Endothelial cell of umbilical vein (primary cell): ENCODE results near the gene LARGE1. TPM values are rescaled to one million over a fixed set of nuclear protein-coding genes. Genes with fewer than 3 reads are reported as not detected.

Experiments used
- BruUV-seq: library from RNA; stranded (reverse); fragments of 400-500 nt; replicated peaks from 2 replicates; lab custom pipeline; 2021; lab: Mats Ljungman, UMichigan
- CTCF ChIA-PET: fragments of 300-600, 350-600 bp; sonication (Branson Sonifier 250); formaldehyde crosslinking; loops from one replicate; lab custom pipeline; 2021; ENCODE audit warnings: antibody characterized with exemption, inconsistent platforms; lab: Charles Lee
- POLR2A ChIA-PET: fragments of 300-600, 350-600 bp; sonication (Branson Sonifier 250); formaldehyde crosslinking; loops from one replicate; lab custom pipeline; 2021; ENCODE audit warnings: antibody characterized with exemption, inconsistent platforms; lab: Charles Lee
- DNase-seq: peaks from one replicate; pipeline ENCODE4 v3.0.0-alpha.2; 2011; ENCODE audit warnings: low read depth, low spot score
- FAIRE-seq: peaks from 2 replicates; lab custom pipeline; 2011; peaks lifted over from hg19 to GRCh38; lab: Jason Lieb, UNC
- H2AFZ ChIP-seq: 2 replicates; pipeline ENCODE4 v1.6.0; 2012; ENCODE audit warnings: low read depth, low read length, control low read depth, inconsistent platforms
- H3K27ac ChIP-seq: 2 replicates; pipeline ENCODE4 v1.5.1; 2011; ENCODE audit warnings: low read depth, mild to moderate bottlenecking, control low read depth, low read length, moderate library complexity; ENCODE audit not compliant: insufficient read depth
- H3K27me3 ChIP-seq, 2 experiments: 2 replicates each; pipeline versions ENCODE4 v1.6.0 to v1.6.1; 2011; ENCODE audit warnings: low read length in 2 of 2, mixed read lengths in 1 of 2; ENCODE audit not compliant: control insufficient read depth in 2 of 2, insufficient read depth in 2 of 2
- H3K36me3 ChIP-seq, 2 experiments: 2 replicates in 1 of 2; 3 replicates in 1 of 2; pipeline ENCODE4 v1.5.1; 2011; ENCODE audit warnings: low read length in 2 of 2, mild to moderate bottlenecking in 1 of 2, moderate library complexity in 1 of 2; ENCODE audit not compliant: control insufficient read depth in 2 of 2, insufficient read depth in 2 of 2; ENCODE audit errors: extremely low read depth in 1 of 2
- H3K4me1 ChIP-seq: 3 replicates; pipeline ENCODE4 v1.5.1; 2011; ENCODE audit warnings: mild to moderate bottlenecking, low read length; ENCODE audit not compliant: control insufficient read depth, insufficient read depth; ENCODE audit errors: extremely low read depth
- H3K4me2 ChIP-seq: 2 replicates; pipeline ENCODE4 v1.6.1; 2011; ENCODE audit warnings: low read length, control low read depth, mixed read lengths; ENCODE audit not compliant: insufficient read depth
- H3K4me3 ChIP-seq, 3 experiments: fragments of 200-600 bp in 1 of 3; sonication (generic), shearing (Covaris generic) in 1 of 3; replicated peaks in 1 of 3; 2 replicates each; pipeline ENCODE4 v1.5.1; 2011 to 2016; ENCODE audit warnings: control low read depth in 3 of 3, low read length in 3 of 3, mild to moderate bottlenecking in 2 of 3, inconsistent platforms in 1 of 3, low read depth in 1 of 3, moderate library complexity in 1 of 3; ENCODE audit not compliant: insufficient read depth in 1 of 3
- H3K79me2 ChIP-seq: 2 replicates; pipeline ENCODE4 v1.6.0; 2012; ENCODE audit warnings: low read length, inconsistent platforms; ENCODE audit not compliant: control insufficient read depth, insufficient read depth
- H3K9ac ChIP-seq: replicated peaks from 2 replicates; pipeline ENCODE3; 2011; ENCODE audit warnings: low read length, control low read depth; ENCODE audit not compliant: insufficient read depth; ENCODE audit errors: extremely low read depth
- H3K9me1 ChIP-seq: replicated peaks from 3 replicates; pipeline ENCODE4 v1.6.0; 2011; ENCODE audit warnings: mild to moderate bottlenecking, low read length; ENCODE audit not compliant: control insufficient read depth, insufficient read depth; ENCODE audit errors: extremely low read depth
- H3K9me3 ChIP-seq: replicated peaks from 2 replicates; pipeline ENCODE4 v1.5.1; 2012; ENCODE audit warnings: low read length, inconsistent platforms; ENCODE audit not compliant: control insufficient read depth, insufficient read depth
- H4K20me1 ChIP-seq: replicated peaks from 2 replicates; pipeline ENCODE3; 2011; ENCODE audit warnings: mild to moderate bottlenecking, low read length; ENCODE audit not compliant: control insufficient read depth, insufficient read depth; ENCODE audit errors: extremely low read depth
- CTCF ChIP-seq, 2 donors: IDR thresholded peaks; 1 replicate in 1 of 2; 2 replicates in 1 of 2; pipeline ENCODE4 v1.5.1; 2011; ENCODE audit warnings: low read length in 2 of 2, mild to moderate bottlenecking in 2 of 2, moderate library complexity in 2 of 2, control low read depth in 1 of 2, inconsistent platforms in 1 of 2, low read depth in 1 of 2; ENCODE audit not compliant: insufficient read depth in 1 of 2; ENCODE audit errors: extremely low read depth in 1 of 2
- EZH2 ChIP-seq: IDR thresholded peaks from 2 replicates; pipeline ENCODE4 v1.6.1; 2012; ENCODE audit warnings: borderline replicate concordance, low read depth, mild to moderate bottlenecking, moderate library complexity, low read length, inconsistent platforms; ENCODE audit not compliant: severe bottlenecking
- FOS ChIP-seq: IDR thresholded peaks from 2 replicates; pipeline ENCODE4 v1.6.1; 2011; ENCODE audit warnings: mild to moderate bottlenecking, low read length, moderate library complexity, borderline replicate concordance; ENCODE audit not compliant: insufficient read depth
- GATA2 ChIP-seq: IDR thresholded peaks from 2 replicates; pipeline ENCODE4 v1.7.0; 2011; ENCODE audit warnings: low read depth, mild to moderate bottlenecking, moderate library complexity, mixed read lengths, low read length; ENCODE audit not compliant: insufficient read length, insufficient read depth
- JUN ChIP-seq: IDR thresholded peaks from 2 replicates; pipeline ENCODE4 v1.6.1; 2011; ENCODE audit warnings: borderline replicate concordance, low read depth; ENCODE audit not compliant: insufficient read length, insufficient read depth
- MYC ChIP-seq: IDR thresholded peaks from one replicate; pipeline ENCODE4 v1.6.1; 2011; ENCODE audit warnings: mild to moderate bottlenecking, low read depth, low read length
- POLR2A ChIP-seq: IDR thresholded peaks from 2 replicates; pipeline ENCODE4 v1.6.1; 2012; ENCODE audit warnings: low read depth, mild to moderate bottlenecking, control low read depth, low read length
- POLR2AphosphoS5 ChIP-seq: IDR thresholded peaks from 2 replicates; pipeline ENCODE4 v1.6.1; 2012; ENCODE audit warnings: low read depth, mild to moderate bottlenecking, control low read depth, low read length, moderate library complexity; ENCODE audit not compliant: insufficient read depth
- dilution Hi-C: fragments of 300-500 bp; cut with MboI; formaldehyde crosslinking; loops from one replicate; pipeline ENCODE4 v1.15.0; 2019; ENCODE audit warnings: low sequenced_read_pairs; ENCODE audit not compliant: extremely low pct_ligation_motif_present
- intact Hi-C: fragments of 100-400 bp; cut with micrococcal nuclease; formaldehyde crosslinking; loops from one replicate; pipeline ENCODE4 v1.10.0; 2022
- polyA plus RNA-seq, 4 experiments: library from polyadenylated mRNA; depleted of rRNA in 3 of 4; stranded (reverse) in 3 of 4; unstranded in 1 of 4; fragments of >200 nt; gene quantifications; 2 replicates each; pipeline versions ENCODE4 v1.2.1 to v1.2.3, GENCODE V29; 2011 to 2012; ENCODE audit warnings: missing spikeins in 1 of 4
- total RNA-seq: library from RNA; stranded (reverse); gene quantifications from 2 replicates; pipeline ENCODE4 v1.2.3, GENCODE V29; 2021
- TF ChIP-seq, protein P1 (sequence below): IDR thresholded peaks from 2 replicates; pipeline ENCODE4 v1.6.1; 2011; ENCODE audit not compliant: insufficient read depth, insufficient read length

The LARGE1 gene
- total and polyA plus RNA-seq, 2 donors (not counting 3 experiments of a cell fraction or from before 2014, with no cell fraction given) = 0.95 to 4.4 TPM

GRCh38 chr22:33779243-33779642, 141.0 kb downstream of the LARGE1 start:
- Histone ChIP-seq H2AFZ (no peak overlapping the region), H3K9me3 (peaks cover 6% of the 10 kb centered on the region), H3K36me3 (no peaks in the 10 kb centered on the region), H3K79me2 (no peaks in the 10 kb centered on the region), H3K9ac (no peak overlapping the region), H3K27me3 (no peaks in the 10 kb centered on the region), H3K4me2 (no peak overlapping the region), H3K4me3 (no peak overlapping the region), H3K9me1 (no peaks in the 10 kb centered on the region), H3K4me1 (no peaks in the 10 kb centered on the region), H3K27ac (no peak overlapping the region), H4K20me1 (no peaks in the 10 kb centered on the region)
- BruUV-seq = no TSS peak
- TF ChIP-seq CTCF (IDR thresholded peaks at IDR 0.05; ENCODE audit: extremely low read depth in 1 of 2, insufficient read depth in 1 of 2, low read depth in 1 of 2, low read length in 2 of 2) (no peak), POLR2A (no peak), FOS (no peak), POLR2AphosphoS5 (no peak), EZH2 (no peak), JUN (no peak), MYC (no peak), GATA2 (no peak)
- TF ChIP-seq, protein P1, sequence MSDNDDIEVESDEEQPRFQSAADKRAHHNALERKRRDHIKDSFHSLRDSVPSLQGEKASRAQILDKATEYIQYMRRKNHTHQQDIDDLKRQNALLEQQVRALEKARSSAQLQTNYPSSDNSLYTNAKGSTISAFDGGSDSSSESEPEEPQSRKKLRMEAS = no peak
- ChIA-PET POLR2A (no interaction called here), CTCF (no interaction called here)
- no peak for DNase-seq
- dilution Hi-C loops (no loop called here), intact Hi-C loops (no loop called here)
- no peak for FAIRE-seq
